Sciatic nerve (tissue), 2 donors: ENCODE data around the gene BOK. TPM values are rescaled to one million over a fixed set of nuclear protein-coding genes. Genes with fewer than 3 reads are reported as not detected.

Experiments
- ATAC-seq: fragments of 200-7000 bp; cut with Tn5 transposase; one replicate; pipeline ENCODE4 v1.9.1; 2020; ENCODE audit warnings: mild to moderate bottlenecking, moderate library complexity
- DNase-seq: peaks from one replicate; pipeline ENCODE4 v3.0.0-alpha.2; 2020; ENCODE audit warnings: low spot score
- intact Hi-C: fragments of 100-400 bp; cut with DNase I; formaldehyde crosslinking; loops from one replicate; pipeline ENCODE4 v1.14.2; 2022
- total RNA-seq: library from RNA; stranded (reverse); fragmentation: NEBNext Ultra II Directional; extraction: Animal tissue kit (Norgen Biotek cat#: 25700); gene quantifications from one replicate; pipeline ENCODE4 v1.2.1, GENCODE V29; 2021
- donor health status: DM: no; HTN: no; CAD: no.
- donor health status: DM: no; HTN: no; CAD: no.

The BOK gene
- total RNA-seq, 1 donor from 2014 or later = 31.1 TPM

DNA sequence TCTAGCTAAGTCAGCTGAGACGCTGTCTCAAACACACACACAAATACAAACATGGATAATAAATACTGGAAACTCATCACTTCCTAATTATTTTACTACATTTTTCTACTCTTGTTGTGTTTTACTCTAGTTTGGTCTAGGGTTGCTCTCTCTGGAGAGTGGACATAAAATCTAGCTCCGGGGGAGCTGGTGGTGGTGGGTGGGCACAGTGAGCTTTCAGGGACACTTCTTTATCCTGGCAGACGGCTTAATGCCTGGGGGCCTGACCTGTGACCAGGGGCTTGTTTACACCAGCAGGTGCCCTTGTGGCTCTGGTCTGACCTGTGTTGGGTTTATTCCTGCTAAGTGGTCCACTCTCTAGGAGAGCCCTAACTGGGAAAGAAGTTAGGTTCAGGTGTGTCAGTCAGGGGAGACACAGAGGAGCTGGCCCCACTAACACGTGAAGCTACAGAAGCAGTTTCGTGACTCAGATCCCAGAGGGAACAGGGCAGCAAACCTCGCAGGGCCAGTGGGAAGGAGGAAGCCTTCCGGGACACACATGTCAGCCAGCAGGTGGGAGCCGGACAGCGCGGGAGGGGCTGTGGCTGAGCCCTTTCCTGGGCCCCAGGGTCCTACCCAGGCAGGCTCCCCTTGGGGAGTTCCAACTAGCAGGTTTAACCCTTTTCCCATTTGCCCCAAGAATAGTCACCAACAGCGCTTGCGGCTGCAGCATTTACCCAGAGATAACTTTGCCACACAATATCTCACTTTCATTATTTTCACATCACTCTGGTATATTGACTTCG is 22.5 kb upstream of the BOK start:
- intact Hi-C loops = no loop called here
- DNase-seq = no peak
- no peak for ATAC-seq

DNA sequence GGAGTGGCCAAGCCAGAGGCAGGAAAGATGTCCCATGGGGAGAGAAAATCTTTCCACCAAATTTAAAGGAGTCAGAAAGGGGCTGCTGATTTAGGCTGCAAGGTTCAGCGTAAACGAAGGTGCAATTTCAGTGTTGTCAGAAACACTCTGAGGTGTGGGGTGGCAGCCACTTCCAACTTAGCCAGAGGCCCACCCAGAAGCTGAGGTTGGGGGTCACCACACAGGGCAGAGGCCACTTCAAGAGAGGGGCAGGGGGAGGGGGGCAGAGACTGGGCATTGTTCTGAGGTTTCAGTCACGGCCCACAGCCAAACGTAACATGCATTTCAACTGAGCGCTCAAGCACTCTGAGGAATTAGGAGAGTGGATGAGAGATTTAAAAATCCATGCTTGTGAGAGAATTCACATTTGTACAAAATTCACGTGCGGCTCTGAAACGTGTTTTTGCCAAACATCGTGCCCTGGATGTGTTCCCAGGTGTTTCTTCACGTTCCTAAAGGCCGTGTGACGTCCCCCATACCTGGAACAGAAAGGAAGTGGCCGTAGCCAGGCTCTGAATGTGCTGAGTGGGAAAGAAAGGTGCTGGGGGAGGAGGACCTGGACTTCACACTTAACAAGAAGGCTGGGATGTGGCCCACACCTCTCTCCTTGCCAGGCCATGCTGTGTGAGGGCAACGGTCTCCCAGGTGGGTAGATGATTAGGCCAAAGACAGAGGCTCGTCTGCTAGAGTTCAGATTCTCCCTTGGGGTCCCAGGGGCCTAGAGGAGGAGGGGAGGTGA is 19.5 kb upstream of the BOK start:
- ATAC-seq (no peak), DNase-seq (no peak)
- intact Hi-C loops = no loop called here

- ATAC-seq (no peak), DNase-seq (no peak)
- intact Hi-C loops = no loop called here
These were observed 18.8 kb upstream of the BOK start for GRCh38 chr2:241539616-241540374.

DNA sequence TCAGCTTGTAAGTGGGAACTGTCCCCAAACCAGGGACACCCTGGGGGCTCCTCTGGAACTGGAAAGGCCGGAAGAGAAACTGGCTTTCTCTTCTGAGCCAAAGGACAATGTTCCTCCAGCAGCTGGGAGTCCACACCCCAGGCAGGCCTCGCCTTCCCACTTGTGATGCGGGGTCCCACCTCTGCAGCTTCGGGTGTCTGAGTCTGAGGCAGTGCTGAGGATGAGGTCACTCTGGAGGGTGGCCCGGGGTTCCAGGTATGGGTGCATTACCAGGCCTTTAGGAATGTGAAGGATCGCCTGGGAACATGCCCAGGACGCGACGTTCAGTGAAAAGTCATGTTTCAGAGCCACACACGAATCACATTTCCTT is 18.2 kb upstream of the BOK start:
- ATAC-seq (no peak), DNase-seq (no peak)
- intact Hi-C loops = no loop called here

GRCh38 chr2:241540771-241541561 is 17.6 kb upstream of the BOK start:
- DNase-seq (peak; percentile 78), ATAC-seq (peak; percentile 87)
- intact Hi-C loops = no loop called here

GRCh38 chr2:241541564-241542277 is 16.8 kb upstream of the BOK start:
- ATAC-seq (peak; percentile 19), DNase-seq (no peak)

GRCh38 chr2:241542278-241542605 is 16.3 kb upstream of the BOK start:
- no peak for ATAC-seq
- DNase-seq = no peak
- intact Hi-C loops = no loop called here

More at GRCh38 chr2:241541564-241542277, 16.8 kb upstream of the BOK start:
- intact Hi-C loops = no loop called here

DNA sequence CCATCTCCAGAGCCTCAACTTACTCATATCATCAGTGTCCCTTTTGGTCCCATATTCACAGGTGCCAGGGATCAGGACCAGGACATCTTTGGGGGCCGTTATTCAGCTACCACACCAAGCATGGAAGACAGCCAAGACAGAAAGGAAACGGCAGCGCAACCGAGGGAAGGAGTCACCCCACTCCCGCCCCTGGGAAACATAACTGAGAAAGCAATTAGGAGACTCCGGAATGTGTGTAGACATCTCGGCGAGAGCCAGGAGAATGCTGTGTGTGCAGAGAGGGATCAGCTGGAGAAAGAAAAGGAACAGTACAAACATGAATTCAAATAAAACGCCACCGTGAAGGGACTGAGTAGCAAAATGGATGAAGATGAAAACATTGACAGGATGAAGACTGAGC is 13.4 kb upstream of the BOK start:
- DNase-seq = no peak
- no peak for ATAC-seq
- intact Hi-C loops = no loop called here

DNA sequence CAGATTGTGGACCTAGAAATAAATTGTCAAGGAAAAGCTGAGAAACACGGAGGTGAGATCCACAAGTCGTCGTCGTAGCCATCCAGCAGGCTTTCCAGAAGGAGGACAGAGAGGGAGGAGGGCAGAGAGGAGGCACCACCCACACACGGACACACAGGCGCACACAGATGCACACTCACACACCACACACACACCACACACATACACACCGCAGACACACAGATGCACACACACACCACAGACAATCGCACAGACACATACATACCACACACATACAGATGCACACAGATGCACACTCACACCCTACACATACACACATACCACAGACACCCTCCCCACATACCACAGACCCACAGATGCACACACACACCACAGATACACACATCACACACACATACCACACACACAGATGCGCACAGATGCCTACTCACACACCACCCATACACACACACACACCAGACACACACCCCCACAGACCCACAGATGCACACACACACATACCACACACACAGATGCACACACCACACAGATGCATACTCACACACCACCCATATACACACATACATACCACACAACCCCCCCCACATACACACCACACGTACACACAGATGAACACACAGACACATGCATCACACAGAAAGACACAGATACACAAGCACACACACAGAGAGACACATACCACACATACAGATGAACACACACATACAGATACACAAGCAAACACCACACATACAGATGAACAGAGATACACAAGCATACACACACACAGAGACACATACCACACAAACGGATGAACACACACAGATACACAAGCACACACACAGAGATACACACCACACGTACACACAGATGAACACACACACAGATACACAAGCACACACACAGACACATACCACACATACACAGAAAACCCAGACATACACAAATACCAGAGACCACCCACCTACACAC is 12.7 kb upstream of the BOK start:
- intact Hi-C loops = no loop called here
- DNase-seq (no peak), ATAC-seq (no peak)

- no peak for DNase-seq
- intact Hi-C loops = no loop called here
- no peak for ATAC-seq
These were observed 11.6 kb upstream of the BOK start for GRCh38 chr2:241546771-241547498.

GRCh38 chr2:241547781-241548450 is 10.6 kb upstream of the BOK start:
- intact Hi-C loops = no loop called here
- ATAC-seq (no peak), DNase-seq (no peak)

- intact Hi-C loops = no loop called here
These were observed 10.1 kb upstream of the BOK start for GRCh38 chr2:241548451-241548835.

GRCh38 chr2:241550616-241551580 is 7.6 kb upstream of the BOK start:
- no peak for ATAC-seq
- DNase-seq = no peak
- intact Hi-C loops = no loop called here

More at GRCh38 chr2:241548451-241548835, 10.1 kb upstream of the BOK start:
- ATAC-seq = no peak
- DNase-seq = no peak

- intact Hi-C loops = no loop called here
- ATAC-seq (no peak), DNase-seq (no peak)
These were observed 6.9 kb upstream of the BOK start for GRCh38 chr2:241551599-241551997.

DNA sequence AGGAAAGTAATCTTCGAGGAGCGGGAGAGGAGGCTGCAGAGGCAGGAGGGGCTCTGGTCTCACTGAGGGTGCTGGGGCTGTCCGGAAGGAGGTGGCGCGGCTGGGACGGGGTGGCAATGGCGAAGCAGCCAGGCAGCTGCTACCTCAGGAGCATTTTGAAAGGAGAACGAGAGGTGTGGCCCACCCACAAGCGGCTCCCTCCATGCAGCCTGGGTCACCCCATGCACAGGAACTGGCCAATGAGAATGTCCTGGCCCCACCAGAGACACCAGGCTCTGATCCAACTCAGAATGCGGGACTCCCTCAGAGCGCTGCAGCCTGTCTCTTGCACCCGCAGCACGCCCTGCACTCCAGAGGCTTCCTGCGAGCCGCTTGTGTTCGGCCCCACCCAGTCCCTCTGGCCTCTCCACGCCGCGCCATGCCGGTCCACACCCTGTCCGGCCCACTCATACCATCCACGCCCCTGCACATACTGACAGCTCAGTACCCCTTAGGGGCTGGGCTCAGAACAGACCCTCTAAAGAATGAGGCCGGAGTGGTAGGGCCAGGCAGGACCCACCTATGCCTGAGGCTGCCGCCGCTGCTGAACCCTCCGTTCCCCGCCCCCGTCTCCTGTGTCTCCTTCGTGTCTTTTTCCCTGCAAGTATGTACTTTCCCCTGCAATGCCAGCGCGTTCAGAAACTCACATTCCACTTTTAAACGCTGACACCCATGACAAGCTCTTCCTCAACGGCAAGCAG is 6.4 kb upstream of the BOK start:
- intact Hi-C loops = no loop called here
- DNase-seq (no peak), ATAC-seq (peak; percentile 63)
